GM21529 (cell line): ENCODE data around the gene PHF21A.
"Not testable (repeated sequence)": the region's sequence is repeated elsewhere in the genome, so short reads cannot be mapped to it uniquely, and the experiment has no call there.

Source experiments
- ATAC-seq: cut with Tn5 transposase; IDR thresholded peaks from one replicate; pipeline ENCODE4 v1.9.1; 2021; ENCODE audit not compliant: unreplicated experiment

Gene PHF21A

GRCh38 chr11:46036969-46037368 lies 84.3 kb downstream of the PHF21A start:
- no peak for ATAC-seq

DNA sequence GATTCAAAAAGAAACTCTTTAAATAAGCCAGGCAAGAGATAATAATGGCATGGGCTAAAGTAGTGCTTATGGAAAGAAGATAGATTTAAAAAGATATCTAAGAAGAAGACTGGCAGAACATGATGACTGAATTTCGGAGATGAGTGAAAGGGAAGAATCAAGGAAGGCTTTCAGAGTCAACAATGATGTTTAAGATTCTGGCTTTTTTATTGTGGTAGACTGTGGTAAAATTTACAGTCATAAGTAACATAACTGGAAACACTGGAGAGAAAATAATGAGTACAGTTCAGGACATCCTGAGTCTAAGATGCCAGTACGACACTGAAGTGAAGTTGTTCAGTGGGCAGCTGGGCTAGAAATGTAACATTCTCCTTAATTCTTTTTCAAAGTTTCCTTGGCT lies 85.2 kb downstream of the PHF21A start:
- no peak for ATAC-seq

DNA sequence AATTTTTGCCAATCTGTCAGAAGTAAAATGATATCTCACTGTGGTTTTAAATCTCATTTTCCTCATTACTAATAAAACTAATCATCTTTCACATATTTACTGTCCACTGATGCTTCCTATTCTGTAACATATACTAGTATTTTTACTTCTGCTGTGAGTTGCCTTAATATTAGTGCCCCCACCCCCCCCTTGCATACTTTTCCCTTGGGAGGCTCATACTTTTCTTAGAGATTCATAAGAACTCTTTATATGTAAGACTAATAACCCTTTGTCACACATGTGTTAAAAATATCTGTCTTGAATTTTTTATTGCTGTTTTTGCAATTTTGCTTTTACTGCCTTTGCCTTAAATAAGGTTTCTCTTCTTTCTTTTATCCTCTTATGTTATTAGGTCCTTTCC lies 87.2 kb downstream of the PHF21A start:
- no peak for ATAC-seq

GRCh38 chr11:46026606-46027293 lies 94.5 kb downstream of the PHF21A start:
- no peak for ATAC-seq

- ATAC-seq = no peak
These were observed 101.1 kb downstream of the PHF21A start for GRCh38 chr11:46020084-46020599.

- ATAC-seq = no peak
These were observed 102.6 kb downstream of the PHF21A start for GRCh38 chr11:46018651-46019050.

DNA sequence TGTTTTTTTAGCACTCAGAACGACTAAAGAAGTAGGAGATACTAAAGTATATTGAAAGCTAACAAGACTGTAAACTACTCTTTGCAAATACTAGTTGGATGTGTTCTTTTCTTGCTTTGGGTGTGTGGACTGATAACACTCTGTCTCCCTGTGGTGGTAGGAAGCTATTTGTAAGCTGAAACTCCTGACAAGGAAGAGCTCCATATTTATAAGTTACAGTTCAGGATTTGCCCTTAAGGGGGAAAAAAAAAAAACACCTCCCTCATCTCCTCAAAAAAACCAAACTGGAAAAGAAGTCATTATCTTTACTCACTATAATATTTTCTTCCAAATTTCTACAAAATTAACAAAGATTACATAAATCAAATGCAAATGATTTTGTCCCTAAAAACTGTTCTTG lies 103.9 kb downstream of the PHF21A start:
- no peak for ATAC-seq

- ATAC-seq = no peak
These were observed 105.3 kb downstream of the PHF21A start for GRCh38 chr11:46015941-46016340.

DNA sequence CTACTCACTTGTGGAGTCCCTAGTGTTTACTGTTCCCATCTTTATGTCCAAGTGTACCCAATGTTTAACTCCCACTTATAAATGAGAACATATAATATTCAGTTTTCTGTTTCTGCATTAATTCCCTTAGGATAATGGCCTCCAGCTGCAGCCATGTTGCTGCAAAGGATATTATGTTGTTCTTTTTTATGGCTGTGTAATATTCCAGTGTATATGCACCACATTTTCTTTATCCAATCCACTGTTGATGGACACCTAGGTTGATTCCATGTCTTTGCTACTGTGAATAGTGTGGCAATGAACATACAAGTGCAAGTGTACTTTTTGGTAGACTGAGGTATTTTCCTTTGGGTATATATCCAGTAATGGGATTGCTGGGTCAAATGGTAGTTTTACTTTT lies 107.1 kb downstream of the PHF21A start:
- ATAC-seq = not testable (repeated sequence)

DNA sequence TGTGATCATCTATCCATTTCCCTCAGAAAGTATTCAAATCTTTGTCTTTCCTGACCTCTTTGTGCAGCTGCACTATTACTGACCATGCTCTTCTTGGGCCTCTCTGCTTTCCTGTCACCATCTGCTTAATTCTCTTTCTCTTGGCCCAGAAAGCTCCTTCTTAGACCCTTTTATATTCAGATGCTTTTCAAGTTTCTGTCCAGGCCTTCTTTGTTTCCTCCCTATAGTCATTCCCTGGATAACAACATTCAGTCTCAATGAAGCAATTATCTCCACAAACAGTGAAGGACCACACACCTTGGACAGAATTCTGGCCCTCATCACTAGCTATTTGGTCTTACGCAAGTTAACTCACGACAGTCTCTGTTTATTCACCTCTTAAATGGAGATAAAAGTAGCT lies 109.1 kb downstream of the PHF21A start:
- no peak for ATAC-seq

- no peak for ATAC-seq
These were observed 111.2 kb downstream of the PHF21A start for GRCh38 chr11:46010100-46010499.

DNA sequence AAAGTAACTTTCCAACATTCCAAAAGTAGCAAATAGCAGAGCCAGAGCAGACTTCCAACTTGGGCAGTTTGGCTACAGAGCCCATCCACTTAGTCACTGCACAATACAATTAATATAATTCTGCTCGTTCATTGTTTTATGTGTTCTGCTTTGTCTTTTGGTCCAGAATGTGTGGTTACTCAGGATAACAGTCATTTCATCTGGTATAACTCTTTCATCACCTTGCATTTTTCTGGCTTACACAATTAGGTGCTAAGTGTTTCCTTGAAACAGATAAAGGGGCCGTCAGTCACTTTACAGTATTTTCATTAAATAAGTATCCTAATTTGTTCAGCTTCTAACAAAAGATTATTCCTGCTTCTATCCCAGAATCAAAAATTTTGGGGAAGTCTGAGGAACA lies 111.6 kb downstream of the PHF21A start:
- no peak for ATAC-seq

DNA sequence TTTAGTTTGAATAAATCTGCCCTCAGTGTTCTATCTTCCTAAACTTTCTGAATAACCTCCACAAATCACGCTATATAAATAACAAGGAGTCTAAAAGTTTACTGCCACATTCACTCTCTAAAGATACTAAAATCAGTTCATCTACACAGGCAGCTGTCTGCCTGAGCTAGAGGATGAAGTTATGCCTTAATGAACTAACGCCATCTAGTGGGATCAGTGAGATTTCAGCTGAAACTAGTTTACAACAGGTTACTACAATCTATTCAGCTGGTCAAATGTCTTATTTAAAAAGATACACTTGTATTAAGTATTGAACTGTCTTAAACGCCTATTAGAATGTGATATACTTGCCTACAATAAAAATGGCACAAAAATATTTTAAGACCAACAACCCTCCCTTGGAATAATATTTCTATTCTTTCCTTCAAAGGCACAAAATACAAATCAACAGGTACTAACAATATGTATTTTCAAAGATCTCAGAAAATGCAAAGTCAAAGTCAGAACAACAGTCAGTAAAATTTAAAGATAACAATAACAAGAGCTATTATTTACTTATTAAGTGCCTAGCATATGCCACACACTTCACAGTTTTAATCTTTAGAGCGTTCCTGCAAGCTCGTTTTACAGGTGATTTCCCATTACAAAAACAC lies 114.7 kb downstream of the PHF21A start:
- ATAC-seq = peak; percentile 69

DNA sequence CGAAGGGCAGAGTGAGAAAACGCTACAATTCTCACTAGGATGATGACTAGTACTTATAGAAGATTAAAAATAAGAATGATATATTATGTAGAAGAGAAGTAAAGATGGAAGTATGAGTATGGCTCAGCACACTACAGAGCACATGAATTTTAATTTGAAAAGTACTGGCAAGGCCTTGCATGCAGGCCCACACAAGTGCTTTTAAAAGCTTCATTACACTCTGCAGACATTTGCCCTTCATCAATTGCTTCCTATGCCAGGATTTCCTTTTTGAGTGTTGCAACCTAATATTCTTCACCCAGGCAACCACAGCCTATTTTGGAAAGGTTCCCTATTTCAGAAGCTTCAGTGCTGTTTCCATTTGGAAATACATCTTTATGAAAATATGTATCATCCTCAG lies 117.7 kb downstream of the PHF21A start:
- ATAC-seq = no peak

- no peak for ATAC-seq
These were observed 119.1 kb downstream of the PHF21A start for GRCh38 chr11:46002189-46002588.

DNA sequence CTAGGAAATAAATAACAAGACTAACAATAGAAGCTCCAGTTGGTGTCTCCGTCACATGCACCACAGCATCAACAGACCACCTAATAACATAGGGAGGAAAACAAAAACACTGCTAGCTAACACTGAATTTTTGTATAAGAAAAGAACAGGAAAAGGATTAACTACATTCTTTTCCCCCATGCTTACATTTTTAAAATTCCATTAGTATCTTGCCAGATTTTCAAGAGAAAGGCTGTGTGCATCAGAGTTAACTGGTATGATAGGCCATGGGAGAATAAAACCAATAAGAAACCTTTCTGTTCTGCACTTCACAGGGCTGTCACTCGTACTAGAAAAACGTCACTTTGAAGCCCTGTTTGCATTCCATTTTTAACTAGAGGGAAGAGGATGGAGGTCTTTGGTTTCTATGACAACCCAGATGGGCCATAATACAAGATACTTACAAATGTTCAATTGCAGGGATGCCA lies 119.8 kb downstream of the PHF21A start:
- ATAC-seq = no peak

GRCh38 chr11:45997599-45997998 lies 123.7 kb downstream of the PHF21A start:
- no peak for ATAC-seq

DNA sequence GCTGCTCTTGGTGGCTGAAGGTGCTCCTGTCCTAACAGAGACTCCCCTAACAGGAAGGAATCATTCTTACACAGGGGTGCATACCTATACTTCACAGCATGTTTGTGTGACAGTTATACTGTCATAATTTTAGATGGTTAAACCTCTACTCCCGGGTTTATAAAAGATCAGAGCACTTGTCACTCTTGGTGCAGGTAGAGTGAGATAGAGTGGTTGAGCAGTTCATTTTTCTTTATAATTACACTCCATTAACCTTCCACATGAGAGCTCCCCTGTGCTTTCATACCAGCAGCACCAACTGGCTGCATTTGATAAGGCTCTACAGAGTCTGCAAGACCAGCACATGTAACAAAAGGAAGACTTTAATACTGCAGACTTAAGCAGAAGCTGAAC lies 125.9 kb downstream of the PHF21A start:
- no peak for ATAC-seq

- no peak for ATAC-seq
These were observed 126.6 kb downstream of the PHF21A start for GRCh38 chr11:45994371-45995341.

DNA sequence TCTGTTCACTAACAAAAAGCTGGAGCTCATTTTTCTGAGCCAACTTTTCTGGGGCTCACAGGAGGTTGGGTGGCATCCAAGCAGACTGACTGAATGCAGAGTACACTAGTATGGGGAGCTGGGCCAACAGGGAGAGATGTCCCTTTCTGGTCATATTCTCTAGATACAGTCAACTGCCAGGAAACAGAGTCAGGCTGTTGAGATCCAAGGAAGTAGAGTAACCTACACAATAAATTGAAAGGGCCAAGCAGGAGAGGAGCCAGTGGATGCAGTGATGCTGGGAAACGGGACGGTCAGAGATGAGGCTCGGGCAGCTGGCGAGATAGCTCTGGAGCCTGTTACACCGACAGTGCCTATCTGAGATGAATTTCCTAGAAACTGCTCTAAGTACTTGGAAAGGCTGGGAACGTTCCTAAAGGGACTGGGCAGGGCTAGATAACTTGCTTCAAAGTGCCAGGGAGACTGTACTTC lies 127.7 kb downstream of the PHF21A start:
- ATAC-seq = no peak

- ATAC-seq = no peak
These were observed 132.3 kb downstream of the PHF21A start for GRCh38 chr11:45988921-45989320.
